HG03097 (cell line): ENCODE measurements around the gene FCGR1A.
"Not testable (repeated sequence)": the region's sequence is repeated elsewhere in the genome, so short reads cannot be mapped to it uniquely, and the experiment has no call there.

Source experiments
- ATAC-seq: cut with Tn5 transposase; IDR thresholded peaks from one replicate; pipeline ENCODE4 v1.9.1; 2021; ENCODE audit not compliant: unreplicated experiment, low FRiP score

FCGR1A gene

GRCh38 chr1:149775510-149776147, 6.9 kb upstream of the FCGR1A start:
- ATAC-seq = not testable (repeated sequence)

- ATAC-seq = not testable (repeated sequence)
Observed at GRCh38 chr1:149777084-149777483, 5.4 kb upstream of the FCGR1A start.

GRCh38 chr1:149778313-149778712, 4.2 kb upstream of the FCGR1A start:
- not testable (repeated sequence) for ATAC-seq

- not testable (repeated sequence) for ATAC-seq
Observed at GRCh38 chr1:149781413-149781984, 995 bp upstream of the FCGR1A start.

GRCh38 chr1:149783289-149783688, 795 bp downstream of the FCGR1A start:
- ATAC-seq = not testable (repeated sequence)

- ATAC-seq = not testable (repeated sequence)
Observed at GRCh38 chr1:149783868-149784267, 1.4 kb downstream of the FCGR1A start.

- not testable (repeated sequence) for ATAC-seq
Observed at GRCh38 chr1:149787688-149788451, 5.4 kb downstream of the FCGR1A start.

GRCh38 chr1:149792502-149792901, 10.0 kb downstream of the FCGR1A start:
- peak; percentile 50 for ATAC-seq

GRCh38 chr1:149792912-149793515, 10.5 kb downstream of the FCGR1A start:
- ATAC-seq = peak; percentile 72

- not testable (repeated sequence) for ATAC-seq
Observed at GRCh38 chr1:149793885-149794284, 11.4 kb downstream of the FCGR1A start.

- ATAC-seq = not testable (repeated sequence)
Observed at GRCh38 chr1:149801628-149802027, 19.1 kb downstream of the FCGR1A start.

GRCh38 chr1:149804417-149805080, 22.1 kb downstream of the FCGR1A start:
- ATAC-seq = not testable (repeated sequence)

- ATAC-seq = not testable (repeated sequence)
Observed at GRCh38 chr1:149810697-149811405, 28.4 kb downstream of the FCGR1A start.

GRCh38 chr1:149811514-149811889, 29.0 kb downstream of the FCGR1A start:
- ATAC-seq = not testable (repeated sequence)

GRCh38 chr1:149811890-149812829, 29.7 kb downstream of the FCGR1A start:
- peak; percentile 80 for ATAC-seq

- peak; percentile 38 for ATAC-seq
Observed at GRCh38 chr1:149812893-149813801, 30.7 kb downstream of the FCGR1A start.

- not testable (repeated sequence) for ATAC-seq
Observed at GRCh38 chr1:149820387-149820786, 37.9 kb downstream of the FCGR1A start.

GRCh38 chr1:149826555-149826954, 44.1 kb downstream of the FCGR1A start:
- not testable (repeated sequence) for ATAC-seq
